ENCODE results near the gene KCP.

GRCh38 chr7:128921866-128922440 lies 11.4 kb upstream of the KCP start:
- TF ChIP-seq CTCF (IDR thresholded peaks at IDR 0.05) (no peak), POLR2A (IDR thresholded peaks at IDR 0.05) (no peak), EP300 (IDR thresholded peaks at IDR 0.05) (no peak)

Measured in ovary (tissue), 3 donors.